Stimulated activated CD8-positive, alpha-beta memory T cell treated with anti-CD3 and anti-CD28 coated beads, Interleukin-12 subunit alpha, Interleukin-12 subunit beta, amount 100 ng/mL, for 24 hours (primary cell): ENCODE results near the gene DNAH17.

Source experiments
- DNase-seq: peaks from one replicate; pipeline ENCODE4 v3.0.0-alpha.2; 2020; ENCODE audit errors: extremely low read depth

The DNAH17 gene

GRCh38 chr17:78429618-78429995, 147.6 kb downstream of the DNAH17 start:
- no peak for DNase-seq

DNA sequence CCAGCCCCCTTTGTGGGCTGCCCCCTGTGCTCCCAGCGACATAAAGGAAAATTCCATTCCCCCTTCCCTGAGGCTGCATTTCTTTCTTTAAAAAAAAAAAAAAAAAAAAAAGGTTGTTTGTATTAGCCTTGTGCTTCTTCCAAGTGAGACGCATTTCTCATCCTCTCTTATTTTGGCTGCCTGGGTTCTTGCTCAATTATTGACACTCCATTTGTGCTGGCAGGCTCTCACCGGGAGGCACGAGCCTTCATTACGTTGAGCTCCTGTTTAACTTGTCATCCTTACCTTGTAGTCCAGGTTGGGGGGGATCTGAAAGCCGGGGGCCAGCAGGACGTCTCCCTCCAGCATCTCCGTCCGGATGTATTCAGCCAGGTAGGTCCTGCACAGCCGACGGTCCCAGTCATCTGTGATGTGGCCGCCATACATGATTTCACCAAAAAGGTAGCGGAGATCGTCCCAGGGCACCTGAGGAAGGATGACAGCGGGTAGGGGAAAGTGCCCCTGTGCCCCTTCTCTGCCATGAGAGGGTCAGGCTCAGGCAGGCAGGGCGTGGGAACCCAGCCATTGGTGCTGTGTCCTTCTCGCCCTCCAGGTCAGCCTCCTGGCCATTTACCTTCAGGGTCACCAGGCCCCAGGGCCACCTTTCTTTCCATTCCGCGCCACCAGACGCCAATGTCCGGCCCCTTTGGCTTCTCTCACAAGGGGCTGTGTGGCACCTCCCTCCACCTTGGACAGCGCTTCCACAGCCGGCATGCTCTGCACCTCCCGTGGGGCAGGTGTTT, 148.2 kb downstream of the DNAH17 start:
- DNase-seq = no peak

DNA sequence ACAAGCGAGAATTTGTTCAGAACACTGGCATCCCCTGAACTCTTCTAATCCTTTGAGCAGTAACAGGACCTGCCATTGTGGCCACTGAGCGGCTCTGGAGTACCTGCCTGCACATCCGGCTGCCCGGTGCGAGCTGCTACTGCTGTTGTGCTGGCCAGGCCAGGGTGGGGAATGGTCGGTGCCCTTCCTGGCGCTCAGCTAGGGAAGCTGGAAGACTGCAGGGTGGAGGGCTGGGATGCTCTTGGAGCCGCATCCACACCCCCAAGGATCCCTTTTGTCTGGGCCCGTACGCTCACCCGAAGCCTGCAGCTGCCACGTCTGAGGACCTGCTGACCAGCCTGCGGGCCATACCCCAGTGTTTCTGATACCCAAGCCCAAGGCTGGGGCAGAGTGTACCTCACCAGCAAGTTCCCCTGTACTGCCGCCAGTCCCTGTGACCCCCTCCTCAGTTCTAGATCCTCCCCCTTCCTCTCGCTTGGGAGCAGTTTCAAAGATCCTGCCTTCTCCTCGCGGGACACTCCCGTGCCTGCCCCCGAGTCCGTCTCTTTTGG, 149.1 kb downstream of the DNAH17 start:
- no peak for DNase-seq

GRCh38 chr17:78427140-78427539, 150.1 kb downstream of the DNAH17 start:
- no peak for DNase-seq

- DNase-seq = no peak
Measured at GRCh38 chr17:78426293-78426879, 150.8 kb downstream of the DNAH17 start.

GRCh38 chr17:78425429-78425828, 151.8 kb downstream of the DNAH17 start:
- no peak for DNase-seq

DNA sequence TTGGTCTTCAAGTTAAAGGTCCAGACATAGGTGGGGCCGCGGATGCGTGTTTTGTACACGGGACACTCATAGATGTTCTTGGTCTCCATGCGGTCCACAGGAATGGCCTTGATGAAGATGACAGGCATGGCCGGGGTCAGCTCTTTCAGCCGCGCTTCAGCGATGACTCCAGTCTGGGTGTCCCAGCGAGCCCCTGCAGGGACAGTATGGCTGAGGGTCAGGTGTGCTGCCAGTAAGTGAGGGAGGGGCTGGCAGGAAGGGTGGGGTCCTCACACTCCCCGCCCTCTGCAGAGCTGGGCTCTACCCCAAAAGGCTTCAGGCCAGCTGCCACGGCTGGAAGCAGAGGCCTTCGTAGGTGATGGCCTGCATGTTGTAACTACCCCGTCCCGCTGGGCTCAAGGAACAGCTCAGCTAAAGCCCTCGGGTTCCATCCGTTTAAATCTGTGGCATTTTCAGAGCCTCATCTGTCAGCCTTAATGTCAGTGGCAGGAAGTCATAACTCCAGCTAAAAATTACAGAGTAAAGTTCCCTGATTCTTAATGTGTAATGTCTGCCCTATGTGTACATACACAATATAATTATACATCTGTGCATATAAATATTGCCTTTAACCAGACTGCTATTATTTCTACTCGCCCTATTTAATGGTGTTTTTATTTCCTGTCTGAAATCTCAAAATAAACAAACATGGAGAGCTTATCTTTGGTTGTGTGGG, 153.1 kb downstream of the DNAH17 start:
- no peak for DNase-seq

DNA sequence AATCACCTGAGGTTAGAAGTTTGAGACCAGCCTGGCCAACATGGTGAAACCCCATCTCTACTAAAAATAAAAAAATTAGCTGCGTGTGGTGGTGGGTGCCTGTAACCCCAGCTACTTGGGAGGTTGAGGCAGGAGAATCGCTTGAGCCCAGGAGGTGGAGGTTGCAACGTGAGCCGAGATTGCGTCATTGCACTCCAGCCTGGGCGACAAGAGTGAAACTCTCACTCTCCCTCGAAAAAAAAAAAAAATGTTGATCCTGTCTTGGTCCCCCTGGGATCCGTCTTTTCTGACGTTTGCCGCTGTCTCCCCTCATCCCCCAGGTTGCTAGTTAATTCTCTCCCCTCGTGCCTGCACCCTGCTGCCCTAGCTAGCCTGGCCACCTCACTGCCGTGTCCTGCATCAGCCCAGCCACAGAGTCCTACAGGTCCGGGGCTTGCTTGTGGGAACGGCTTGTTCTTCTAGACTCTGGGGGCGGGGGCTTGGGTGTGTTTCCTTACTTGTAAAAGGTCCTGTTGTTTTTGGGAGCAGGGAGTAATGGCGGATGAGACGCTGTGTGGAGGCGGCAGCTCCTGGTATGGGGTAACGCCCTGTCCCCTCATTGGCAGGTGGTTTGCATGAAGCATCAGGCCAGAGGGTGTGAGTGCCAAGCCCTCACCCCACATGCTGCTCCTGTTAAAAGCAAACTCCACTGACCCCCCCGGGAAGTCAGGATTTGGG, 154.2 kb downstream of the DNAH17 start:
- no peak for DNase-seq

DNA sequence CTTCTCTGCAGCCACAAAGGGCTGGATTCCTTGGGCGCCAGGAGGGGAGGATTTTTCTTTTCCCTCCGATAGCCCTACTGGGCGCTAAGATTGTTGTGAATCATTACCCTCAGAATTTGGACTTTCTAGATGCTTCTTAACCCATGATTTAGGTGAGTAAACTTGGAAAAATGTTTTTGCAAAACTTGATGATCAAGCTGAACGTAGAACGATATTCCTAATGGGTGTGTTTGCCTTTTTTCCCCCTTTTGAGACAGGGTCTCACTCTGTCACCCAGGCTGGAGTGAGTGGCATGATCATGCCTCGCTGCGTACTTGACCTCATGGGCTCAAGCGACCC, 155.0 kb downstream of the DNAH17 start:
- no peak for DNase-seq

GRCh38 chr17:78421534-78422266, 155.5 kb downstream of the DNAH17 start:
- peak; percentile 38 for DNase-seq

GRCh38 chr17:78421084-78421533, 156.1 kb downstream of the DNAH17 start:
- no peak for DNase-seq

- DNase-seq = no peak
Measured at GRCh38 chr17:78419970-78420815, 157.0 kb downstream of the DNAH17 start.

DNA sequence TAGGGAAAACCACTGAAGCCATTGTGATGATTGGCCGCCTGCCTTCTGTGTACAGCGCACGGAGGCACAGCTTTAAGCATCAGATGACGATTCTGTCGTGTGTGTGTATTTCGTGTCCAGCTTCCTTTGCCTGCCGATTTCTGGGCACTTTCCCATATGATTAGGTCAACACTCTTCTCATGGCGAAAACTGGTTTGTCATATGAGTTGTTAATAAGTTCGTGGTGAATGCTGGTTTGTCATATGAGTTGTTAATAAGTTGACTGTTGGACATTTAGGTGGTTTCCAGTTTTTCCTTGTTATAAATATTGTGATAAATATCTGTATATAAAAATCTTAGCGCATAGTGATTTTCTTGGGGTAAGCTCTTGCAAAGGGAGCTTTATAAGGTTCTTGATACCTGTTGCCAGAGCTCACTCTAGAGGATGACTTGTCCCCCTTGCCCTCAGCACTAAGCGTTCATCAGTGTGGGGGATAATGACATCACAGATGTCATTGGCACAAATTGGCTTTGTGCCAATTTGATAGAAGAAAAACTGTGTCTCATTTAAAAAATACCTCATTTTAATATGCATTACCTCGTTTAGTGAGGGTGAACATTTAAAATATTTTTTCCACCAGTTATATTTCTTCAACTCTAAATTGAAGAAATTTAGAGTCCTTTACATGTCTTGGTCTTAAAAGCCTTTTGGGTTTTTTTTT, 158.7 kb downstream of the DNAH17 start:
- no peak for DNase-seq

DNA sequence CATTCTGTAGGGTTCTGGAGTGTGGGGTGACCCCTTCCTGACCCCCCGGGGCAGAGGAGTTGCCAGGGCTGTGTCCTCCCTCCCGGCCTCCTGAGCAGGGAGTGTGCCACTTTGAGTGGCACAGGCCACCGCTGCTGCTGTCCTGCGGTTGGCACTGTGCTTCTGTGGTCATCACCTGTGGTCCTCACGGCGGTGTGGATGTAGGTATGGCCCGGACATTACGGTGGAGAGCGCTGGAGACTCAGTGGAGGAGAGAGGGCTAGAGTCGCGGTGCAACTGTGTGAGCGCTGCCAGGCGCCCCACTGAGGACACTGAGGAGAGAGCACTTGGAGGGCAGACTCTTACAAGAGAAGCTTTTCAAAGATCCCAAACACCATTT, 159.7 kb downstream of the DNAH17 start:
- no peak for DNase-seq

DNA sequence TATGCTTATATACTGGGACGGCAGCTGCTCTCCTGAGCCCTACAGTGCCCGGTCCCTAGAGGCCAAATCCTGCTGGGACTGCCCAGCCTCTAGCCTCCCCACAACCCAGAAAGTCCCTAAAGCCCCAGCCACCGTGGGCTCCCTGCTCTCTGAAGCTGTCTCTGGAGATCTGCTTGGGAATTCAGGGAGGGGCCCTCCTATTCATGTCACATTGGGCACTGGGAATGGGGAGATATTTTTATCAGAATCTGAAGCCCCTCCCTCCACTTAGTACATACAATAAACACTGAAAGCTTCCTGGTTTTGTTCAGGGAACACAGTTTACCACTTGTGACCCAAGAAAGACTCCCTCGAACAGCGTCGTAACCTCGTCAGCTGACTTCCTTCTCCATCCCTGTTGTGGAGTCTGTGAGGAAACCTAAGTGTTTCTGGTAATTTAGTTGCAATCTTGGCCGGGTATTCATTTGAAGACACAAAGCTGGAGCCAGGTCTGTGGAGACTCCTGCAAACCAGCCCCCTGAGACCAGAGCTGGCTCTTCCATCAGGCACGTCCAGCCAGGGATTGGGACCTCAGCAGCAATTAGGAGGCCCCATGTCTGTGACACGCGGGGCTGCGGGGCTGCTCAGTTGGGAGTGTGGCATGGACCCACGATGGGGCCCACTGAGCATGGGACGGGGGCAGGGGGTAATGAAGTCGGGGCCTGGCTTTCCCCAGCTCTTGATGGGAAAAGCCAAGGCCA, 160.2 kb downstream of the DNAH17 start:
- DNase-seq = no peak

GRCh38 chr17:78415821-78416711, 161.1 kb downstream of the DNAH17 start:
- DNase-seq = no peak

GRCh38 chr17:78414178-78415162, 162.7 kb downstream of the DNAH17 start:
- no peak for DNase-seq
